GM23248 (cell line): ENCODE measurements around the gene HIVEP3.

Source experiments
- EZH2 ChIP-seq: fragments of 200-600 bp; sonication (generic); IDR thresholded peaks from 2 replicates; pipeline ENCODE4 v1.6.1; 2018; ENCODE audit warnings: antibody characterized with exemption, mild to moderate bottlenecking; ENCODE audit not compliant: insufficient read depth, poor library complexity, severe bottlenecking
- EZH2phosphoT487 ChIP-seq: fragments of 200-600 bp; sonication (generic); IDR thresholded peaks from 2 replicates; pipeline ENCODE4 v1.6.1; 2018; ENCODE audit warnings: antibody characterized with exemption, moderate library complexity, mild to moderate bottlenecking, low read depth; ENCODE audit not compliant: insufficient read depth

DNA sequence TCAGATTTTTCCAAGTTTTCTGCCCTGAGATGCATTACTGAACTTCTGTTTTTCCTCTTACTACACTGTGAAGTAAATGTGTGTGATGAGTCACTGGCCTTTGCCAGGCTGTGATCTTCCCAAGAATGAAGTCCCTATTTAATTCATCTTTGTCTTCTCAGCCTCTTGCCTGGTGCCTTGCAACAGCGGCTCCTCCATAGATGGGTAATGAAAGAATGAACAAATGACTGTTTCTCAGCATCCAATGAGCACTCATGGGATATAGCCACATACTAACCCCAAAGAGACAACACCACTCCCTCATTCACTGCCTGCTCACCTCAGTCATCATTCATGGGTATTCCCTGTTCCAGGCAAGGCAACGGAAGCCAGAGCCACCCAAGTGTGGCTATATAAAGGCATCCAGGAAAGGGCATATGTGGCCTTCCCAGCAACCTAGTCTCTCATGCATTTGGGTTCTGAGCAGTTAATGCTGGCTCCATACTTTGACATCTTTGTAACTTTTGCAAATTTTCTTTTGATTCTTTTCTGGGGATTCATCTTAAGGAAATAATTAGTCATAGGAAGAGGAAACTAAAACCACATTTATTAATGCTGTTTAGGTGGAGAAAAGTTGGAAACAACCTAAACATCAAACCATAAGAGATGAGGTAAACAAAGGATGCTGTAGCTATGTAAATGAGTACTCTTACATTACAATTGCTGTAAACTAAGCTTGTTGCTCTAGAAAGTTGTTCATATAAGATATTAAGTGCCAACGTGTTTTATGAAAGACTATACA is 71.9 kb downstream of the HIVEP3 start:
- TF ChIP-seq EZH2phosphoT487 (no peak), EZH2 (no peak)
